Body of pancreas (tissue), 4 donors: ENCODE measurements around the gene ZBTB11.

Source experiments
- CTCF ChIP-seq, 7 experiments: fragments of 450-650 bp in 4 of 7; fragments of 200-600 bp in 3 of 7; sonication (generic) in 3 of 7; IDR thresholded peaks; one replicate each; pipeline ENCODE4 v1.5.1; 2016 to 2019; ENCODE audit warnings: antibody characterized with exemption in 7 of 7
- POLR2A ChIP-seq, 3 donors: fragments of 450-650 bp; IDR thresholded peaks; one replicate each; pipeline ENCODE4 v1.6.1; 2016; ENCODE audit warnings: antibody characterized with exemption in 3 of 3, mild to moderate bottlenecking in 2 of 3

GRCh38 chr3:101718455-101718854, 41.5 kb upstream of the ZBTB11 start:
- no peak for TF ChIP-seq CTCF (IDR thresholded peaks at IDR 0.05)
- TF ChIP-seq POLR2A (IDR thresholded peaks at IDR 0.05): no peak
